ENCODE results near the gene SLC35F3. TPM values are rescaled to one million over a fixed set of nuclear protein-coding genes. Genes with fewer than 3 reads are reported as not detected.

The SLC35F3 gene
- total RNA-seq, 2 experiments from 2014 or later = 7.5 to 8.1 TPM

- Mint-ChIP-seq H3K36me3 (no peaks in the 10 kb centered on the region), H3K9me3 (peaks cover 2% of the 10 kb centered on the region), H3K4me1 (no peaks in the 10 kb centered on the region), H3K4me3 (no peak overlapping the region), H3K27ac (no peak overlapping the region), H3K27me3 (peaks cover 48% of the 10 kb centered on the region)
- DNase-seq = no peak
These were observed 104.1 kb downstream of the SLC35F3 start for GRCh38 chr1:234008591-234008990.

DNA sequence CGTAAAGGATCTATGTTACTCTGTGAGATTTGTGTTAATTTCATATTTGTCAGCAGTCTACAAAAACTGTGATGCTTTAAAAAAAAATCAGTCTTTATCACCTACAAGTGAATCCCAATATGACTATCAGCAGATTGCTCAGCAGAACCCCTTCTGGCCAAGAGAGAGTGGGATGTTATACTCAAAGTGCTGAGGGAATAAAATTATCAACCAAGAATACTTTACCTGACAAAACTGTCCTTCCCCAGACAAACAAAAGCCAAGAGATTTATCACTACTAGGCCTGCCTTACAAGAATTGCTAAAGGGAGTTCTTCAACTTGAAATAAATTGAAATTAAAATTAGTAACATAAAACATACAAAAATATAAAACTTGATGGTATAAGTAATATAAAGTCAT is 105.2 kb downstream of the SLC35F3 start:
- Mint-ChIP-seq H3K27ac (no peak overlapping the region), H3K4me3 (no peak overlapping the region), H3K9me3 (peaks cover 2% of the 10 kb centered on the region)

GRCh38 chr1:234014208-234014607 is 109.7 kb downstream of the SLC35F3 start:
- H3K4me3 Mint-ChIP-seq = no peak overlapping the region
- H3K9me3 Mint-ChIP-seq = peaks cover 2% of the 10 kb centered on the region
- no peak overlapping the region for H3K27ac Mint-ChIP-seq
- no peaks in the 10 kb centered on the region for H3K4me1 Mint-ChIP-seq
- peaks cover 38% of the 10 kb centered on the region for H3K27me3 Mint-ChIP-seq
- no peak for DNase-seq
- H3K36me3 Mint-ChIP-seq = no peaks in the 10 kb centered on the region

More for the DNA sequence above, 105.2 kb downstream of the SLC35F3 start:
- H3K36me3 Mint-ChIP-seq = no peaks in the 10 kb centered on the region
- peaks cover 58% of the 10 kb centered on the region for H3K27me3 Mint-ChIP-seq
- H3K4me1 Mint-ChIP-seq = no peaks in the 10 kb centered on the region
- no peak for DNase-seq

DNA sequence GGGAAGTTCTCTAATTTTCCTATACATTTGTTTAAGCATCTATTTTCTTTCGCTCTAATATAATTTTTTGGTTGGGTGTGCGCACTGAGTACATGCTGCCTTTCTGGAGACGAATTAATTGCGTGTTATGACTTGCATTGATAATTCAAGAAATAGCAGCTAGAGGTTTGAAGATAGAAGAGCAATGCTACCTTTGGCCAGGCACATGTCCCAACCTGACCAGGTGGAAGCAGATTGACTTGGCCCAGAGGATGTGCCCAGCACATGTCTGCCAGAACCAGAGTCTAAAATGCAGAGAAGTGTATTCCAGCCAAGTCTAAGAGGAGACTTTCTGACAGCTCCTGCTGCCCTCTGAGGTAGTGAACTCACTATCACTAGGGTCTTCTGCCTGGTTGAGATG is 114.3 kb downstream of the SLC35F3 start:
- no peak for DNase-seq
- Mint-ChIP-seq H3K36me3 (no peaks in the 10 kb centered on the region), H3K4me1 (no peaks in the 10 kb centered on the region), H3K9me3 (no peaks in the 10 kb centered on the region), H3K27ac (no peak overlapping the region), H3K4me3 (no peak overlapping the region), H3K27me3 (peaks cover 11% of the 10 kb centered on the region)

DNA sequence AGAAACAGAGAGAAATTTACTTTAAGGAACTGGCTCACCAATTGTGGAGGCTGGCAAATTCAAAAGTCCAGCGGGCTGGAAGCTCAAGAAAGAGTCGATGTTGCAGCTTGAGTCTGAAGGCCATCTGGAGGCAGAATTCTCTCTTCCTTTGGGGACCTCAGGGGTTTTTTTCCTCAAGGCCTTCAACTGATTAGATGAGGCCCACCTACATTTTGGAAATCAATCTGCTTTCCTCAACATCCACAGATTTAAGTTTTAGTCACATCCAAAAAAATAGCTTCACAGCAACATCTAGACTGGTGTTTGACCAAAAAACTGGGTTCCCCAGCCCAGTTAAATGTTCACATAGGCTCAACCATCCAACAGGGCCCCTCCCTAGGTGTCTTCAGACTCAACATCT is 114.9 kb downstream of the SLC35F3 start:
- no peaks in the 10 kb centered on the region for H3K4me1 Mint-ChIP-seq
- no peaks in the 10 kb centered on the region for H3K9me3 Mint-ChIP-seq
- H3K27ac Mint-ChIP-seq = no peak overlapping the region
- no peaks in the 10 kb centered on the region for H3K36me3 Mint-ChIP-seq
- H3K4me3 Mint-ChIP-seq = no peak overlapping the region
- H3K27me3 Mint-ChIP-seq = peaks cover 6% of the 10 kb centered on the region
- DNase-seq = no peak

GRCh38 chr1:234022302-234022701 is 117.8 kb downstream of the SLC35F3 start:
- Mint-ChIP-seq H3K4me1 (no peaks in the 10 kb centered on the region), H3K9me3 (no peaks in the 10 kb centered on the region), H3K36me3 (no peaks in the 10 kb centered on the region), H3K27me3 (no peaks in the 10 kb centered on the region), H3K4me3 (no peak overlapping the region), H3K27ac (no peak overlapping the region)
- no peak for DNase-seq

DNA sequence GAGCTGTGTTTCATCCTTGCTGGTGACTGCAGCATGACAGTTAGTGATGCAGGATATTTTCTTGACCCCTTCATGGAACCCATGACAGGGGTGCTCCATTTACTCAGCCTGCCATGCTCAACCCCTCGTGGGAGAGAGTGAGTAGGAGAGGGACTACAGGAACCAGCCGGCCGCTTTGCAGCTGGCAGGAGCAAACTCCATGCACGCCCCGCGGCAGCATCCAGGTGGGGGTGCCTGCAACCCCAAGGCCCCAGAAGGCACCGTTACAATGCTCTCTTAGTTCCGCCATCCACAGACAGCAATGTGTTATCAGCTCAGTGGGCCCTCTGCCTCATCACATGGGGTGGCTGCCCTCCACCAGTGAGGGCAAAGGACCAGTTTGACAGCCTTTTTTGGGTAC is 135.1 kb downstream of the SLC35F3 start:
- Mint-ChIP-seq H3K27ac (no peak overlapping the region), H3K36me3 (no peaks in the 10 kb centered on the region), H3K9me3 (peaks cover 3% of the 10 kb centered on the region), H3K4me3 (no peak overlapping the region), H3K27me3 (peaks cover 8% of the 10 kb centered on the region), H3K4me1 (no peaks in the 10 kb centered on the region)
- no peak for DNase-seq

DNA sequence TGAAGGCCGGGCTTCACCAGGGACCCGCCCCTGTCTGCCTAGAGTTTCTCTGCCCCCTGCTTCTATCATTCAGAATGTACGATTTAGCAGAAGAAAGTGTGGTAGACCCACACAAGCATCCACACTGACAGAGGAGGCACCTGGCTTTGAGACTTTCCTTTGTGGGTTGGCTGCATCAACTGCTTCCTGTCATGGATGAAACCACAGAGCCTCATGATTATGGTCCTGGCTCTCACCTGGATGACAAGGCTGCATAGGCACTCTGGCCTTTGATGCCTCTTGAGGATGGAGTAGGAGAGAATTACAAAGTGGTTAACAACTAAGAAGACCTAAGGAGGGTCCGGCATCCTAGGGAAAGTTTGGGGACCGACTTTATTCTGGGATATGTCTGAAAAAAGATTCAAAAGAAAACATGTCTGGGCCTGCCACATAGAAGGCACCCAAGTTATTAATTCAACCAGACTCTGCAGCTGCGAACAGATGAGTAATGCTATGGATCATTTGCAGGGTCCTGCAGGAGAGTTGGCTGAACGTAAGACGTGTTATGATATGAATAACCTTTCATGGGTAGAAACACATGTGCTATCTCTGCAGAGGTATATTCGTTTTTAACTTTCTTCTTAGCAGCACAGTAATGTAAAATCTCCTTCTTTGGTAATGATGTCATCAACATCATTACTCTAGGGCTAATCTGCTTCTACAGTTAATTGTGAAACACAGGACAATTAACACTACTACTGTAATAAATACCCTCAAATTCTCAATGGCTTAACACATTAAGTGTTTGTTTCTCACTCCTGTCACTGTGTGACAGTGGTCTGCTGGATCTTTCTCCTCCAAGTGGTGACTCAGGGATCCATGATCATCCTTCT is 136.2 kb downstream of the SLC35F3 start:
- Mint-ChIP-seq H3K27me3 (peaks cover 5% of the 10 kb centered on the region), H3K27ac (no peak overlapping the region), H3K36me3 (no peaks in the 10 kb centered on the region), H3K4me3 (no peak overlapping the region), H3K4me1 (no peaks in the 10 kb centered on the region), H3K9me3 (peaks cover 3% of the 10 kb centered on the region)
- no peak for DNase-seq

DNA sequence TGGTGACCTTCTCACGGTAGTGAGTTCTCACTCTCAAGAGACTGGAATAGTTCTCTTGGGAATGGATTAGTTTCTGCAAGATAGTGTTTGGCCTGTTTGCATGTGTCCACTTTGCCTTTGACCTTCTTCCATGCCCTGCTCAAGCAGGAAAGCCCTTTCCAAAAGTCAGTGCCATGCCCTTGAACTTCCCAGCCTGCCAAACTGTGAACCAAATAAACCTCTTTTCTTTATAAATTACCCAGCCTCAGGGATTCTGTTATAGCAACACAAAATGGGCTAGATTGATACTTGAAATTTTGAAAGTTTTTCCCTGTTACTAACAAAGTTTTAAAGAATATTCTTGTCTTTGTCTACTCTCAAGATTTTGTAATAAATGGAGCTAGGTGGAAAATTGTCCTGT is 139.6 kb downstream of the SLC35F3 start:
- H3K27me3 Mint-ChIP-seq = peaks cover 6% of the 10 kb centered on the region
- H3K36me3 Mint-ChIP-seq = no peaks in the 10 kb centered on the region
- no peak for DNase-seq
- H3K4me3 Mint-ChIP-seq = no peak overlapping the region
- H3K4me1 Mint-ChIP-seq = no peaks in the 10 kb centered on the region
- no peak overlapping the region for H3K27ac Mint-ChIP-seq
- H3K9me3 Mint-ChIP-seq = peaks cover 11% of the 10 kb centered on the region

- Mint-ChIP-seq H3K9me3 (peaks cover 17% of the 10 kb centered on the region), H3K36me3 (no peaks in the 10 kb centered on the region), H3K27ac (no peak overlapping the region), H3K4me1 (no peaks in the 10 kb centered on the region), H3K4me3 (no peak overlapping the region), H3K27me3 (peaks cover 6% of the 10 kb centered on the region)
- DNase-seq = no peak
These were observed 142.6 kb downstream of the SLC35F3 start for GRCh38 chr1:234047123-234047522.

DNA sequence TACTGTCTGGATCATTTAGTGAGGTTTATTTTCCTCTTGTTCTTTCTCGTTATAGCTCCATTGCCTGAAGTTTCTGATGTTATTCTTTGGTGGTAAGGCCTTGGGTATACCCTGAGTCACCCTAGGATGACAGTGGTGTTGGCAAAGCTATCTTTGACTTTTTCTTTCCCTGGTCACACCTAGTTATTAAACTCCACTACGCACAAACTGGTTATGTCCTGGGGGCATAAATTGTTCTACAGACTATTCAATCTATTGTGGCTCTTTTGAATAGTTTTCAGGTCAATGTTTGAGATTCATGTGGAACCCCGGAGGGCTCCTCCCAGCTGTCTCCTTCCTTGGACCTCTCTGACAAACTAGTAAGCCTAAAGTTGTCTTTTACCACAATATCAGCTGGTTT is 157.7 kb downstream of the SLC35F3 start:
- no peak for DNase-seq
- Mint-ChIP-seq H3K27me3 (peaks cover 19% of the 10 kb centered on the region), H3K4me3 (no peak overlapping the region), H3K4me1 (no peaks in the 10 kb centered on the region), H3K36me3 (no peaks in the 10 kb centered on the region), H3K27ac (no peak overlapping the region), H3K9me3 (peaks cover 4% of the 10 kb centered on the region)

DNA sequence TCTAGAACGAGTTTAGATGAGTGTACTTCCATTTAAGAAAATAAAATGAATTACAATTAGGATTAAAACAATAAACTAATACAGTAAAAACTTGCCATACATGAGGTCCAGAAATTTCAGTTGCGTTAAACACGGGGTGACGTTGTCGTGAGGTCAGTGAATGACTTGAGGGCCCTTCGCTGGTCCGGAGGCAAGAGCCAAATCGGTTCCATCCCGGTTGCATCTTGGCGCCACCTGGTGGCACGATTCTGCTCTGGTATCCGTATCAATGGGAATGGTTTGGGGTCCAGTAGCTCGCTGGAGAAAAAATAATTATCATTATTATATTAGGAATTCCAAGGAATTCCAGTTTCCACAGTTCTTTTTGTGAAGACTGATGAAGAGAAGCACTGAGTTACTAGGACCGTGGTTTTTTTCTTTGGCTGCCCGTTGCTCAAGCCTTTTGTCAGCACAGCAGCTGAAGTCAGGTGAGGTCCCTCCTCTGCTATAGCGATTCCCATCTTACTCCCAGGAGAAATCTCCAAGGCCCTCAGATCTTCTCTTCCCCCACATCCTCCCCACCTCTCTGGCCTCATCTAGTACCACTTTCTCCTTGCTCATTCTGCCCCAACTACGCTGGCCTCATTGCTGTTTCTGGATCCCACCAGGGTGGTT is 161.4 kb downstream of the SLC35F3 start:
- Mint-ChIP-seq H3K4me3 (no peak overlapping the region), H3K9me3 (peaks cover 4% of the 10 kb centered on the region), H3K36me3 (no peaks in the 10 kb centered on the region), H3K4me1 (no peaks in the 10 kb centered on the region), H3K27ac (no peak overlapping the region), H3K27me3 (peaks cover 10% of the 10 kb centered on the region)
- DNase-seq = peak; percentile 54

GRCh38 chr1:234067581-234068337 is 163.3 kb downstream of the SLC35F3 start:
- Mint-ChIP-seq H3K4me3 (no peak overlapping the region), H3K27ac (no peak overlapping the region), H3K9me3 (no peaks in the 10 kb centered on the region), H3K4me1 (no peaks in the 10 kb centered on the region), H3K27me3 (peaks cover 10% of the 10 kb centered on the region), H3K36me3 (no peaks in the 10 kb centered on the region)
- no peak for DNase-seq

DNA sequence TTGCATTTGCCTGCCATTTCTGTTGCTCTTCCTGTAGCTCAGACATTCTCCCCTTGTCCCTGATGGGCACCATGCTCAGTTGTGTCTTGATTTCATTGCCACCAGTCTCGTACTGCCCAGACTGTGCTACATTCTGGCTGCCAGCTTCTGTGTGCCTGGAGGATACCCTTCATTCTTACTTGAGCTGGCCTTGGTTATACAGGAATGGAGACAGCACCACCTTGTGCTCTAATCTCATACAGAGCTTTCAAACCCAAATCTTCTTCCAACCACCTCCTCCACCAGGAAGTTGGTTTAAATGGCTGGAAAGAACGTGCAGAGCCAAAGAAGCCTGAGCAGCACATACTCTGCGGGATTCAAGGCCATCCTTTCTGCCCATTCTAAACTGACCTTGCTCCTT is 165.3 kb downstream of the SLC35F3 start:
- no peaks in the 10 kb centered on the region for H3K36me3 Mint-ChIP-seq
- peaks cover 11% of the 10 kb centered on the region for H3K9me3 Mint-ChIP-seq
- no peak for DNase-seq
- no peaks in the 10 kb centered on the region for H3K4me1 Mint-ChIP-seq
- peaks cover 10% of the 10 kb centered on the region for H3K27me3 Mint-ChIP-seq
- no peak overlapping the region for H3K27ac Mint-ChIP-seq
- H3K4me3 Mint-ChIP-seq = no peak overlapping the region

DNA sequence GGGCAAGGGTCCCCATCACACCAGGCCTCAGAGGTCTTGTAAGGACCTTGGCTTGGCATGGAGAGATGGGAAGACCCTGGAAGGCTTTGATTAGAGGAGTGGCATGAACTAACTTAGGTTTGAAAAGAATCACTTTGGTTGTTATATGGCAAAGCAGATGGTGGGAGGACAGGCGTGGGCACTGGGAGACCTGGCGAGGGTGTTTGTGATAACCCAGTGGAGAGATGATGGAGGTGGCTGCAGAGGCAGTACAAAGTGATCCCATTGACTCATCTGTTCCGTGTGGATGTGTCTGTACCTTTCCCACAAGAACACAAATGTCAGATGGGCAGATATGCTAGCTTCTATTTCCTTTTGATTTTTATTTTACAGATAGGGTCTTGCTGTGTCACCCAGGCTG is 168.3 kb downstream of the SLC35F3 start:
- H3K9me3 Mint-ChIP-seq = peaks cover 13% of the 10 kb centered on the region
- H3K27ac Mint-ChIP-seq = no peak overlapping the region
- H3K36me3 Mint-ChIP-seq = no peaks in the 10 kb centered on the region
- H3K4me1 Mint-ChIP-seq = no peaks in the 10 kb centered on the region
- no peaks in the 10 kb centered on the region for H3K27me3 Mint-ChIP-seq
- DNase-seq = no peak
- no peak overlapping the region for H3K4me3 Mint-ChIP-seq

All from activated naive CD8-positive, alpha-beta T cell treated with anti-CD3 and anti-CD28 coated beads for 36 hours (primary cell).